Endothelial cell of umbilical vein (primary cell): ENCODE data around the gene PCSK6. TPM values are rescaled to one million over a fixed set of nuclear protein-coding genes. Genes with fewer than 3 reads are reported as not detected.

ENCODE experiments used
- BruUV-seq: library from RNA; stranded (reverse); fragments of 400-500 nt; replicated peaks from 2 replicates; lab custom pipeline; 2021; lab: Mats Ljungman, UMichigan
- CTCF ChIA-PET: fragments of 300-600, 350-600 bp; sonication (Branson Sonifier 250); formaldehyde crosslinking; loops from one replicate; lab custom pipeline; 2021; ENCODE audit warnings: antibody characterized with exemption, inconsistent platforms; lab: Charles Lee
- POLR2A ChIA-PET: fragments of 300-600, 350-600 bp; sonication (Branson Sonifier 250); formaldehyde crosslinking; loops from one replicate; lab custom pipeline; 2021; ENCODE audit warnings: antibody characterized with exemption, inconsistent platforms; lab: Charles Lee
- DNase-seq: peaks from one replicate; pipeline ENCODE4 v3.0.0-alpha.2; 2011; ENCODE audit warnings: low read depth, low spot score
- FAIRE-seq: peaks from 2 replicates; lab custom pipeline; 2011; peaks lifted over from hg19 to GRCh38; lab: Jason Lieb, UNC
- H2AFZ ChIP-seq: 2 replicates; pipeline ENCODE4 v1.6.0; 2012; ENCODE audit warnings: low read depth, low read length, control low read depth, inconsistent platforms
- H3K27ac ChIP-seq: 2 replicates; pipeline ENCODE4 v1.5.1; 2011; ENCODE audit warnings: low read depth, mild to moderate bottlenecking, control low read depth, low read length, moderate library complexity; ENCODE audit not compliant: insufficient read depth
- H3K27me3 ChIP-seq, 2 experiments: 2 replicates each; pipeline versions ENCODE4 v1.6.0 to v1.6.1; 2011; ENCODE audit warnings: low read length in 2 of 2, mixed read lengths in 1 of 2; ENCODE audit not compliant: control insufficient read depth in 2 of 2, insufficient read depth in 2 of 2
- H3K36me3 ChIP-seq, 2 experiments: 2 replicates in 1 of 2; 3 replicates in 1 of 2; pipeline ENCODE4 v1.5.1; 2011; ENCODE audit warnings: low read length in 2 of 2, mild to moderate bottlenecking in 1 of 2, moderate library complexity in 1 of 2; ENCODE audit not compliant: control insufficient read depth in 2 of 2, insufficient read depth in 2 of 2; ENCODE audit errors: extremely low read depth in 1 of 2
- H3K4me1 ChIP-seq: 3 replicates; pipeline ENCODE4 v1.5.1; 2011; ENCODE audit warnings: mild to moderate bottlenecking, low read length; ENCODE audit not compliant: control insufficient read depth, insufficient read depth; ENCODE audit errors: extremely low read depth
- H3K4me2 ChIP-seq: 2 replicates; pipeline ENCODE4 v1.6.1; 2011; ENCODE audit warnings: low read length, control low read depth, mixed read lengths; ENCODE audit not compliant: insufficient read depth
- H3K4me3 ChIP-seq, 3 experiments: fragments of 200-600 bp in 1 of 3; sonication (generic), shearing (Covaris generic) in 1 of 3; replicated peaks in 1 of 3; 2 replicates each; pipeline ENCODE4 v1.5.1; 2011 to 2016; ENCODE audit warnings: control low read depth in 3 of 3, low read length in 3 of 3, mild to moderate bottlenecking in 2 of 3, inconsistent platforms in 1 of 3, low read depth in 1 of 3, moderate library complexity in 1 of 3; ENCODE audit not compliant: insufficient read depth in 1 of 3
- H3K79me2 ChIP-seq: 2 replicates; pipeline ENCODE4 v1.6.0; 2012; ENCODE audit warnings: low read length, inconsistent platforms; ENCODE audit not compliant: control insufficient read depth, insufficient read depth
- H3K9ac ChIP-seq: replicated peaks from 2 replicates; pipeline ENCODE3; 2011; ENCODE audit warnings: low read length, control low read depth; ENCODE audit not compliant: insufficient read depth; ENCODE audit errors: extremely low read depth
- H3K9me1 ChIP-seq: replicated peaks from 3 replicates; pipeline ENCODE4 v1.6.0; 2011; ENCODE audit warnings: mild to moderate bottlenecking, low read length; ENCODE audit not compliant: control insufficient read depth, insufficient read depth; ENCODE audit errors: extremely low read depth
- H3K9me3 ChIP-seq: replicated peaks from 2 replicates; pipeline ENCODE4 v1.5.1; 2012; ENCODE audit warnings: low read length, inconsistent platforms; ENCODE audit not compliant: control insufficient read depth, insufficient read depth
- H4K20me1 ChIP-seq: replicated peaks from 2 replicates; pipeline ENCODE3; 2011; ENCODE audit warnings: mild to moderate bottlenecking, low read length; ENCODE audit not compliant: control insufficient read depth, insufficient read depth; ENCODE audit errors: extremely low read depth
- CTCF ChIP-seq, 2 donors: IDR thresholded peaks; 1 replicate in 1 of 2; 2 replicates in 1 of 2; pipeline ENCODE4 v1.5.1; 2011; ENCODE audit warnings: low read length in 2 of 2, mild to moderate bottlenecking in 2 of 2, moderate library complexity in 2 of 2, control low read depth in 1 of 2, inconsistent platforms in 1 of 2, low read depth in 1 of 2; ENCODE audit not compliant: insufficient read depth in 1 of 2; ENCODE audit errors: extremely low read depth in 1 of 2
- EZH2 ChIP-seq: IDR thresholded peaks from 2 replicates; pipeline ENCODE4 v1.6.1; 2012; ENCODE audit warnings: borderline replicate concordance, low read depth, mild to moderate bottlenecking, moderate library complexity, low read length, inconsistent platforms; ENCODE audit not compliant: severe bottlenecking
- FOS ChIP-seq: IDR thresholded peaks from 2 replicates; pipeline ENCODE4 v1.6.1; 2011; ENCODE audit warnings: mild to moderate bottlenecking, low read length, moderate library complexity, borderline replicate concordance; ENCODE audit not compliant: insufficient read depth
- GATA2 ChIP-seq: IDR thresholded peaks from 2 replicates; pipeline ENCODE4 v1.7.0; 2011; ENCODE audit warnings: low read depth, mild to moderate bottlenecking, moderate library complexity, mixed read lengths, low read length; ENCODE audit not compliant: insufficient read length, insufficient read depth
- JUN ChIP-seq: IDR thresholded peaks from 2 replicates; pipeline ENCODE4 v1.6.1; 2011; ENCODE audit warnings: borderline replicate concordance, low read depth; ENCODE audit not compliant: insufficient read length, insufficient read depth
- MAX ChIP-seq: IDR thresholded peaks from 2 replicates; pipeline ENCODE4 v1.6.1; 2011; ENCODE audit not compliant: insufficient read depth, insufficient read length
- MYC ChIP-seq: IDR thresholded peaks from one replicate; pipeline ENCODE4 v1.6.1; 2011; ENCODE audit warnings: mild to moderate bottlenecking, low read depth, low read length
- POLR2A ChIP-seq: IDR thresholded peaks from 2 replicates; pipeline ENCODE4 v1.6.1; 2012; ENCODE audit warnings: low read depth, mild to moderate bottlenecking, control low read depth, low read length
- POLR2AphosphoS5 ChIP-seq: IDR thresholded peaks from 2 replicates; pipeline ENCODE4 v1.6.1; 2012; ENCODE audit warnings: low read depth, mild to moderate bottlenecking, control low read depth, low read length, moderate library complexity; ENCODE audit not compliant: insufficient read depth
- dilution Hi-C: fragments of 300-500 bp; cut with MboI; formaldehyde crosslinking; loops from one replicate; pipeline ENCODE4 v1.15.0; 2019; ENCODE audit warnings: low sequenced_read_pairs; ENCODE audit not compliant: extremely low pct_ligation_motif_present
- intact Hi-C: fragments of 100-400 bp; cut with micrococcal nuclease; formaldehyde crosslinking; loops from one replicate; pipeline ENCODE4 v1.10.0; 2022
- polyA plus RNA-seq, 4 experiments: library from polyadenylated mRNA; depleted of rRNA in 3 of 4; stranded (reverse) in 3 of 4; unstranded in 1 of 4; fragments of >200 nt; gene quantifications; 2 replicates each; pipeline versions ENCODE4 v1.2.1 to v1.2.3, GENCODE V29; 2011 to 2012; ENCODE audit warnings: missing spikeins in 1 of 4
- total RNA-seq: library from RNA; stranded (reverse); gene quantifications from 2 replicates; pipeline ENCODE4 v1.2.3, GENCODE V29; 2021

PCSK6 gene
- total and polyA plus RNA-seq, 2 donors (not counting 3 experiments of a cell fraction or from before 2014, with no cell fraction given): 0.18 to 0.69 TPM

- Histone ChIP-seq H3K9me1 (no peaks in the 10 kb centered on the region), H2AFZ (no peak overlapping the region), H3K4me3 (no peak overlapping the region), H3K27me3 (no peaks in the 10 kb centered on the region), H4K20me1 (no peaks in the 10 kb centered on the region), H3K27ac (no peak overlapping the region), H3K36me3 (no peaks in the 10 kb centered on the region), H3K4me2 (no peak overlapping the region), H3K4me1 (no peaks in the 10 kb centered on the region), H3K9me3 (no peaks in the 10 kb centered on the region), H3K9ac (no peak overlapping the region), H3K79me2 (no peaks in the 10 kb centered on the region)
- ChIA-PET POLR2A (no interaction called here), CTCF (no interaction called here)
- FAIRE-seq: no peak
- no peak for DNase-seq
- TF ChIP-seq EZH2 (no peak), JUN (no peak), POLR2A (no peak), MAX (no peak), CTCF (IDR thresholded peaks at IDR 0.05; ENCODE audit: extremely low read depth in 1 of 2, insufficient read depth in 1 of 2, low read depth in 1 of 2, low read length in 2 of 2) (no peak), FOS (no peak), MYC (no peak), GATA2 (no peak), POLR2AphosphoS5 (no peak)
- intact Hi-C loops: no loop called here
- dilution Hi-C loops: no loop called here
- no TSS peak for BruUV-seq
Observed at GRCh38 chr15:101386006-101386405, 103.5 kb downstream of the PCSK6 start.
